Stimulated activated CD8-positive, alpha-beta memory T cell treated with anti-CD3 and anti-CD28 coated beads, Interleukin-15, amount 100 ng/mL, for 24 hours (primary cell): ENCODE measurements around the gene PCSK7.
"Not testable (repeated sequence)": the region's sequence is repeated elsewhere in the genome, so short reads cannot be mapped to it uniquely, and the experiment has no call there.

Experiments
- DNase-seq: peaks from one replicate; pipeline ENCODE4 v3.0.0-alpha.2; 2020; ENCODE audit warnings: low read depth

PCSK7 gene

DNA sequence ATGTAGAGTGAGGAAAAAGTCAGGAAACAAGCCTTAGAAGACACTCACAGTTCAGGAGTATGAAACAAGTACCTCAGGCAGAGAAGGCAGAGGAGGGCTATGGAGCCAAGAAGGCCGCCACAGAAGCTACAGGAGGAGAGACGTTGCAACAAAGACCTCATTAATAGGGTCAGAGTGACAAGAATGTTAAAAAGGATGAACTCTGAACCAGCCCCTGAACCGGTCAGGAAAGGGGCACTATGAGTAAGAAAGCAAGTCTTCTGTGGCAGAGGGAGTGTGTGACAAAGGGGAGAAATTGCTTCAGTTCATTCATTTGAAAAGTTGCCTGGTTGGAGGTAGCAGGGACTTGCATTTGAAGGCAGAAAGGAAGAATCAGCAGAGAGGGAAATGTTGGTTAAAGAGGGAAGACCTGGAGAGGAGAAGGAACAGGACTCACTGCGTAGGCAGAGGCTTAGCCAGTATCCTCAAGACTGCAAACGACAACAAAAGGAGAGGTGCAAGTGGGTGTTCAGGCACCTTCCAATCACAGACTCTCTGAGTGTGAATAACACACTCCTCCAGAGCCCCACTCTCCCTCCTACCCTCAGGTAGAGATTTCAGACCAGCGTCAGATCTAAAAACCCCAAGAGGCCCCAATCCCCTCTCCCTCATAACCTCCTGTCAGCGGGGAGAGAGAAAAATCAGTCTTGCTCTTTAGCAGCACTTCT lies 17.3 kb downstream of the PCSK7 start:
- DNase-seq: no peak

DNA sequence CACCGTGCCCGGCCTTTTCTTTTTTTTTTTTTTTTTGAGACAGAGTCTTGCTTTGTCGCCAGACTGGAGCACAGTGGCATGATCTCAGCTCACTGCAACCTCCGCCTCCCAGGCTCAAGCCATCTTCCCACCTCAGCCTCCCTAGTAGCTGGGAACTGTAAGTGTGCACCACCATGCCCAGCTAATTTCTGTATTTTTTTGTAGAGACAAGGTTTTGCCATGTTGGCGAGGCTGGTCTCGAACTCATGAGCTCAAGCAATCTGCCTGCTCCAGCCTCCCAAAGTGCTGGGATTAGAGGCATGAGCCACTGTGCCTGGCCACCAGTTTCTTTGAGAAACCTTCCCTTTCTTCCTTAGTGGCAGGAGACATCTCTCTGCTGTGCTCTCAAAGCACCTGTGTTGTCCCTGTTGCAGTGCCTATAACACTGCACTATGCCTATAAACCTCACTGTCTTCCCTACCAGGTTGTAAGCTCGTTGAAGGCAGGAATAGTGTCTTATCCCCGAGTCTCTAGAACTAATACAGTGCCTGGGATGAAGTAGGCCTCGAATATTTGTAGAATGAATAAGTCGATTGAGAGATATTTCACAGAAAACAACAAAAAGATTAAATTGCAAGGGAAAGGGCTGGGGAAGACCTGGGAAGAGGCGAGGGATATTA lies 19.0 kb downstream of the PCSK7 start:
- no peak for DNase-seq

DNA sequence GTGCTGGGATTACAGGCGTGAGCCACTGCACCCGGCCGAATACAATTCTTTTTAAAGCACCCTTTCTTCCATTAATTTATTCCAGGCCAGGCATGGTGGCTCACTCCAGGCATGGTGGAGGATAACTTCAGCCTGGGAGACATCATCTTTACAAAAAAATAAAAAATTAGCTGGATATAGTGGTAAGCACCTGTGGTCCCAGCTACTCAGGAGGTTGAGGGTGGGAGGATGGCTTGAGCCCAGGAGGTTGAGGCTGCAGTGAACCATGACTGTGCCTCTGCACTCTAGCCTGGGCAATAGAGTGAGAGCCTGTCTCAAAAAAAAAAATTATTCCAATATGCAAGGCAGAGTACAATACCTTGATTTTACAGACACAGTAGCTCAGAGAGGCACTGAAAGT lies 21.3 kb downstream of the PCSK7 start:
- DNase-seq: no peak

DNA sequence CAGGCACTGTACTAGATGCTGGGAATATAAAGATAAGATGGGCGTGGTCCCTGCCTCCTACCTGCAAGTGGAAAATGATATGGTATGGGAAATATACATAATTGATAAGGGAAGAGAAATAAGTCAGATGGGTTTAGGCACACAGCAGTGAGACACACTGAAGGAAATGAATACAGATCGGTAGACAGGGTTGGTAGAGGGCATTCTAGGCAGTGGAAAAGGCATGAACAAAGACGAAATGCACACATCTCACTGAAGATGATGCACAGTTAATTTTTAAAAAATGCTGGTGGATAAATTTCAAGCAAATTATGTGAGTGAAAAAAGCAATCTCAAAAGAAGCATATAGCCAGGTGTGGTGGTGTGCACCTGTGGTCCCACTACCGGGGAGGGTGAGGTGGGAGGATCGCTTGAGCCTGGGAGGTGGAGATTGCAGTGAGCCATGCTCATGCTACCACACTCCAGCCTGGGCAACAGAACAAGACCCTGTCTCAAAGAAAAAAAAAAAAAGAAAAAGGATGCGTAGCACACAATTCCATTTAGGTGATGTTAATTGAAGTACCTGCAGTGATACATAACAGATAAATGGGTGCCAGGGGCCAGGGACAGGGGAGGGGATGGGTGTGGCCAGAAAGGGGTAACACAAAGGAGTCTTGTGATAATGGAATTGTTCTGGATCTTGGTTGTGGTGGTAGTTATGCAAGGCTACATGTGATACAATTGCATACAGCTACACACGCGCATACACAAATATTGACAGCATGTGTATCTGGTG lies 22.3 kb downstream of the PCSK7 start:
- not testable (repeated sequence) for DNase-seq

DNA sequence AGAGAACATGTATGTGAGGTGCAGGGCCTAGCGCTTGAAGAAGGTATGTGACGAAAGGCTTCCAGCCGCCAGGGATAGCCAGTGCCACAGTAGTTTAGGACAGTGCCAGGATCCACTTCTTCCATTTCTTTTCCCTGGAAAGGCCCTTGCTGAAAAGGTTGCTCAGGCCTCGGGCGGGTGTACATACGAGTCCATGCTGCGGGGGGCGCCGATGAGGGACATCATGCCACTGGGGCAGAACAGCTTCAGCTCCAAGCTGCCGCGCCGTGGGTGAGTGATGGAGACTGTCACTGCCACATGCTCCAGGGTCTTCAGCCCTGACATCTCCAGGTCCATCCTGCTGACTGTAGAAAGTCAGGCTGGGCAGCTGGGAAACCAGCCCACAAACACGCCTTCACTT lies 23.2 kb downstream of the PCSK7 start:
- not testable (repeated sequence) for DNase-seq

DNA sequence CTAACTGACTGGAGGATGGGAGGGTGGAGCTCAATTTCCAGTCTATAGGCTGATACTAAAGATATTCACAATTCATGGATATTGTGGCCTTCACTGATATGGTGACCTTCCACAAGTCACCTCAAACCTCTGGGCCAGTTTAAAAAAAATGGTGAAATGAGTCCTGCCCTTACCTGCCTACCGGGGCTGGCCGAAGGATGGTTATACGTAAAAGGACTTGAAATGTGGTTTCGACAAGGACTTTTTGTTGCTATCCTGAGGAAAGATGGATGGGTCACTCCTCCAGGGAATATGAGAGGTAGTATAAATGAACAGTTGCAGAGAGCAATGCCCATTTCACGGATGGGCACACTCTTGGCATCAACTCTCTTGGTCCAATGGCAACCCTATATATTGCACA lies 24.4 kb downstream of the PCSK7 start:
- DNase-seq: not testable (repeated sequence)

DNA sequence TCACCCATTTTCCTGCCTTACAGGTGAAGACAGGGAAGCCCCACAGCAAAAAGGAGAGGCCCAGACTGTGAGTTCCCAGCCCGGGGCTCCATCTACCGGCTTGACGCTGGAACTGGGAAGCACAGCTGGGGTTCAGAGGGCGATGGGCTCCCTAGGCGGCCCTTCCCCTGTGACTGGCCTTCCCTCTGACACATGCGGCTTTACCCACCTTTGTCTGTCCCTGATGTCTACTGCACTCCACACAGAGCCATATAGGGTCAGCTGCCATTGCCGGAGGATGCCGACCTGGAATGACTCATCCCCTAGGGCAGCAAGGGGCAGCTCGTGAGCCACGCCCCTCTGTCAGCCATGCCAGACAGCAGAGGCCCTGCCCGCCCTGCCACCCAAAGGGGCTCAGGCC lies 25.0 kb downstream of the PCSK7 start:
- not testable (repeated sequence) for DNase-seq

DNA sequence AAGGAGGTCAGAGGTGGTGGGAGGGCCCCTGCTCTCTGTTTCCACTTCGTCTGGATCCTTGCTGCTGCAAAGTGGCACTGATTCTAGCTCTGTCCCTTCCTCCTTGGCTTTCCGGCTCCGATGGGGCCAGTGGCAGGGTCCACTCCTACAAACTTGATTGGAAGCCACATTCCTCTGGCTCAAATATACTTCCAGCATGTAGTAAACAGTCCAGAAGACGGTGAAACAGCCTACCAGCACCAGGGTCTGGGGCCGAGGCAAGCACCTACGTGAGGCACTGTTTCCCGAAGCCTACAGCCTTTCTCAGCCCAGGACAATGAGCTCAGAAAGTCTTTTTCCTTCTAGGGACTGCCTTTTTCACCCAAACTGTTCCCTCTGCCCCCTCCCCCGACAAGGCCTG lies 25.8 kb downstream of the PCSK7 start:
- not testable (repeated sequence) for DNase-seq

DNA sequence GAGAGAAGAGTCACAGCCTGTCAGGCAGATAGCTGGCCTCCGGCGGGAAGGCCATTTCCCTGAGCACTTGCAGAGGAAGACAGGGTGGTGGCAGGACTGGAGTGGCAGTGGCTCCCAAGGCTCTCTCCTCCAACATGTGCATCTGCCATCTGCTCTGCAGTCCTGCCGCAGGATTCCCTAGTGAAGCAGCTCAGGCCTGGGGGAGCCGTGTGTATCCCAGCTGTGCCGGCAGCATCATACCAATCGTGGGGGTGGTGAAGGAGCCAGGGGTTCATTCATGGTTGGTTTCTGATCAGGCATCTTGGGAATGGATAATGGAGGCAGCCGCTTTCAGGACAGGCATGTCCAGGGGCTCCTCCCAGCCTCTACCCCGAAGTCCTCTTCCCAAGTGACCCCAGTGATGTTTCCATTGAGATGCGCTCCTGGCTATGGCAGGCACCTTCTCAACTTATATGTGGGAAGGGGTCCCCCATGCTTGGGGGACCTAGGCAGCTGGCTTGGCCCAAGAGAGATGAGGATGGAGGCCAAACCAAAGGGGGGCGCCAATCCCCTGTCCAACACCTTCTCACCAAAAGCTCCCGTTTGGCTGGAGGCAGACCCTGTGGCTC lies 26.6 kb downstream of the PCSK7 start:
- no peak for DNase-seq

DNA sequence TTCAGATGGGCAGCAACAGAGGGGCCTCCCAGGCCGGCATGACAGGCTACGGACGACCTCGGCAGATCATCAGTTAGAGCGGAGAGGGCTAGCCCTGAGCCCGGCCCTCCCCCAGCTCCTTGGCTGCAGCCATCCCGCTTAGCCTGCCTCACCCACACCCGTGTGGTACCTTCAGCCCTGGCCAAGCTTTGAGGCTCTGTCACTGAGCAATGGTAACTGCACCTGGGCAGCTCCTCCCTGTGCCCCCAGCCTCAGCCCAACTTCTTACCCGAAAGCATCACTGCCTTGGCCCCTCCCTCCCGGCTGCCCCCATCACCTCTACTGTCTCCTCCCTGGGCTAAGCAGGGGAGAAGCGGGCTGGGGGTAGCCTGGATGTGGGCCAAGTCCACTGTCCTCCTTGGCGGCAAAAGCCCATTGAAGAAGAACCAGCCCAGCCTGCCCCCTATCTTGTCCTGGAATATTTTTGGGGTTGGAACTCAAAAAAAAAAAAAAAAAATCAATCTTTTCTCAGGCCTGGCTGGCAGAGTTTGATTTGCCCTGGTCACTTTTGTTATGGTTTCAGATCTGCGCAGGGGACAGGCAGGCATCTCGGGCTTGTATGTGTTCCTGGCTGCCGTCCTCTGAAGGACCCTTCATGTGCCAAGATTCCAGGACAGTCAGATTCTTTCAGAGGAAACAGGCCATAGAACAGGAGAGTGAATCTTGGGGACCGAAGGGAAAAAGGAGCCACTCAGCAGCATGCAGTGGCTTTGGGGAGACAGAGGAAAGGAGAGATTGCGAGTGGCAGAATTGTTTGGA lies 27.4 kb downstream of the PCSK7 start:
- DNase-seq: no peak

DNA sequence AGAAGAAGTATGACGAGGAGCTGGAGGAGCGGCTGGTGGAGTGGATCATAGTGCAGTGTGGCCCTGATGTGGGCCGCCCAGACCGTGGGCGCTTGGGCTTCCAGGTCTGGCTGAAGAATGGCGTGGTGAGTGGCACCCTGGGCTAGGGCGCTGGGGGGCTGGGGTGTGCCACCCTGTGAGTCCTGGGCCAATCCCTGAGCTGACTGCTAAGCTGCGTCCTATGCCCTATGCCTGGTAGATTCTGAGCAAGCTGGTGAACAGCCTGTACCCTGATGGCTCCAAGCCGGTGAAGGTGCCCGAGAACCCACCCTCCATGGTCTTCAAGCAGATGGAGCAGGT lies 28.8 kb downstream of the PCSK7 start:
- DNase-seq: no peak

DNA sequence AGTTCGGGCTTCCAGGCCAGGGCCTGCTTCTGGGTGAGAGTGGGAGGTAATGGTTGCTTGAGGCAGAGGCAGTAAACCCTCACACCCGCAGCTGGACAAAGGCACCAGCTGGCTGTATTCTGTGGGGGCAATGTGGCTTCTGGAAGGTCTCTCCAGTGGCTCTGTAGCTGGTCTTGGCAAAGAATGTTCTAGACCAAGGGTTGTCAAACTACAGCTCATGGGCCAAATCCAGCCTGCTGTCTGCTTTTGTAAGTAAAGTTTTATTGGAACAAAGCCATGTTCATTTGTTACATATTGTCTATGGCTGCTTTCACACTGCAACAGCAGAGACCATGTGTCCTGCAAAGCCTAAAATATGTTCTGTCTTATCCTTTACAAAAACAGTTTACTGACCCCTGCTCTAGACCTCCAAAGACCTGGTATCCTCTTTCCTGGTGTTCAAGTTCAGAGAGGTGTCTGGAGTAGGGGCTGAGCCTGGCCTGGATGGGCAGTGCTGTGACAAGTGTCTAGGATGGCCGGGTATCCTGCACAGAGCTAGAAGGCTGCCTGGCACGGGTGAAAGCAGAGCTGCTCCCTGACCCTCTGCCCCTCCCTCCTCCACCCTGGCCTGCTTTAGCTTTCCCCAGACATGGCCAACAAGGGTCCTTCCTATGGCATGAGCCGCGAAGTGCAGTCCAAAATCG lies 29.3 kb downstream of the PCSK7 start:
- no peak for DNase-seq

DNA sequence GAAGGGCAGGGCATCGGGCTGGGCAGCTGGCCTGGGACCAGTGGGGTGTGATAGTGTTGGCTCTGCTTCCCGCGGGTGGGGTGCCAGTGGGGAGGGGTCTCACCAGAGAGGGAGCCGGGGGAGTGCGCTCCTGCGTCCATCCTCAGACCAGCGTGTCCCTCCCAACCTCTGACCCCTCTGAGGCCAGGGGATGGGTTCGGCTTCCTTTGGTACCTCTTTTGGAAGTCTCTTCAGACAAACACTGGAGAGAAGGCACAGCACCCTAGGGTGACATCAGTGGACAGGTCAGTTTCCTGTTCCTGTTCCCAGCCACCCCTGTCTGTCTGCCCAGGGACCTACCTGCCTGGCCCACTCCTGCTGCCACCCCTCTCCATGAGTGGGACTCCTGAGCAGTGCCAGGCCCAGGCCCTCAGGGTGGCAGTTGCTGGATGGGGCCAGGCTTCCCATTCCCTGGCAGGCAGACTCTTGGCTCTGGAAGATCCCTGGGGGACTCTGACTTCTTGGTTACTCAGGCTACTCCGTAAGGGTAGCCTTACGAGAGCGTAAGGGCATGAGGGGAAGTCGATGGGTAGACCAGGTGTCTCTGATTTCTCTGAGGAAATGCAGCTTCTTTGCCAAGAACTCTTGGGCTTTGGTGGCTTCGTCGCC lies 30.1 kb downstream of the PCSK7 start:
- DNase-seq: no peak

DNA sequence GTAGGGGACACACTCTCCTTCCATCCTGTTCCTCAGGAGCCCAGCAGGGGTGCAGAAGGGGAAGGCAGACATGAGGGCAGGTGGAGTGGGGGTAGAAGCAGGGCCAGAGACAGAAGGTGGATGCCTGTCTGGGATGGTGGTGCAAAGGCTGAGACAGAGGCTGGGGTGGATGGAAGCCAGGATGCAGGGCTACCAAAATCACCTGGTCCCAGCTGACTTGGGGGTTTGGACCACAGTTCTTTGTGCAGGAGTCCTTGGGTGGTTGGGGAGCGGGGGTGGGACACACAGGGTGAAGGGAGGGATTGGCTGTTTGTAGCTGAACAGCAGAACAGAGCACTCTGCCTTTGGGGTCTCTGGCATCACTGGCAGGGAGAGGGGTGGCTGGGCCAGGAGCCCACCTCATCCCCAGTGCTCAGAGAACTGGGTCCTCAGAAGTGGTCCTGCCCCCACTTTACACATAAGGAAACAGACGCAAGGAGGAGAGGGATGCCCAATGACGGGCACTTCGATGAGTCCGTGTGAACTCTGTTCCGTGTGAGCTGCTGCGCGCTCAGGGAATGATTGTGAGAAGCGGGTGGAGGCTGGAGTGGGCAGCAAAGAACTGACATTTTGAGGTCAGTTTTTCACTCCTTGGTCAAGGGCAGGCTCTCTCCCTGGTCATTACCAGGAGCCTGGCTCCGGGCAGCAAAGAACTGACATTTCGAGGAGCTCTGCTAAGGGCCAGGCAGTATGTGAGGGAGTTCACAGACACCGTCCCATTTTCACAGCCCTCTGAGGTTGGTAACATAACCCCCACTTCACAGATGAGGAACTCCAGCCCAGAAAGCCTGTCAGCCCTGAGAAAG lies 30.8 kb downstream of the PCSK7 start:
- DNase-seq: no peak

DNA sequence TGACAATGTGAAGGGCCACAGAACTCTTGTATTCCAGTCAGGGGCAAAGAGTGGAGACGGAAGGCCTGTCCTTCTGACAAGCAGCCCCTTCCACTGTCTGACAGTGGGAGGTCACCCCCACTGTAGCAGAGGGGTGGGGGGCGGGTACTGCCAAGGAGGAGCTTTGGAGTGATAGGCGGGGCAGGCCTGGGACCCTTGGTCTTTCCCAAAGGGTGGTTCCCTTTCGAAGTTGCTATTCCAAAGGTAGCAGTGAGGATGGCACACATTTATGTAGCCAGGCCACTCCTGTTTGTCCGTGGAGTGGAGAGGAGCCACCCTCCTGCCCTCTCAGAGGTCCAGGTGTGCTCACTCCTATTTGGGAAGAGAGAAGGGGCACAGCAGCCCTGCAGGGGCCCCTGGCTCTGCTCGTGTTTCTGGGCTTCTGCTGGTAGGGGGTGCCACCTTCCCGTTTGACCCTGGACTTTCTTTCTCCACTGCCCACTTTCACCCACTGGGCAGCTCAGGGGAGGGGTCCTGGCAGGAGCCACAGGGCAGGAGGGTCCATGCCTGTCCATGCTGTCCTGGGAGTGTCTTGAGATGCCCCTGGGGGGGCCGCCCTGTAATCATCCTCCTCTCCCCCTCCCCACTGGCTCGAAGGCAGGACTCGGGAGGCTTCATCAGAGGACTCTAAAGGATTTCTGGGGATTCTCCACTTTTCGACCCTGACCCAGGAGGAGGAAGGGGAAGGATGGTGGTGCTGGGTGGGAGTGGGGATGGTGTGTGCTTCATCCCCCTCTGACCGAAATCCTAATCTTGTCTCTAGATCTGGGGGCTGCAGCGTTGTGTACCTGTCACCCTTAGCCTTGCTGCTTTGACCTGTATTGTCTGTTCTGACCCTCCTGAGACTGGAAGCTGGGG lies 31.7 kb downstream of the PCSK7 start:
- DNase-seq: no peak

DNA sequence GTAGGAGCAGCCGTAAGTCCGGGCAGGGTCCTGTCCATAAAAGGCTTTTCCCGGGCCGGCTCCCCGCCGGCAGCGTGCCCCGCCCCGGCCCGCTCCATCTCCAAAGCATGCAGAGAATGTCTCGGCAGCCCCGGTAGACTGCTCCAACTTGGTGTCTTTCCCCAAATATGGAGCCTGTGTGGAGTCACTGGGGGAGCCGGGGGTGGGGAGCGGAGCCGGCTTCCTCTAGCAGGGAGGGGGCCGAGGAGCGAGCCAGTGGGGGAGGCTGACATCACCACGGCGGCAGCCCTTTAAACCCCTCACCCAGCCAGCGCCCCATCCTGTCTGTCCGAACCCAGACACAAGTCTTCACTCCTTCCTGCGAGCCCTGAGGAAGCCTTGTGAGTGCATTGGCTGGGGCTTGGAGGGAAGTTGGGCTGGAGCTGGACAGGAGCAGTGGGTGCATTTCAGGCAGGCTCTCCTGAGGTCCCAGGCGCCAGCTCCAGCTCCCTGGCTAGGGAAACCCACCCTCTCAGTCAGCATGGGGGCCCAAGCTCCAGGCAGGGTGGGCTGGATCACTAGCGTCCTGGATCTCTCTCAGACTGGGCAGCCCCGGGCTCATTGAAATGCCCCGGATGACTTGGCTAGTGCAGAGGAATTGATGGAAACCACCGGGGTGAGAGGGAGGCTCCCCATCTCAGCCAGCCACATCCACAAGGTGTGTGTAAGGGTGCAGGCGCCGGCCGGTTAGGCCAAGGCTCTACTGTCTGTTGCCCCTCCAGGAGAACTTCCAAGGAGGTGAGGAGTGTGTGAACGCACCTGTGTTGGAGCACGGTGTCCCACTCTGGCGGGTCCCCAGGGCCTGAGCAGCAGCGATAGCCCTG lies 32.6 kb downstream of the PCSK7 start, which contains the start of gene TAGLN:
Gene TAGLN (plus strand): TSS at position 318 of the 863 bp plus-strand sequence. CDS start 3,644 bp downstream, outside the sequence.
- DNase-seq: no peak

DNA sequence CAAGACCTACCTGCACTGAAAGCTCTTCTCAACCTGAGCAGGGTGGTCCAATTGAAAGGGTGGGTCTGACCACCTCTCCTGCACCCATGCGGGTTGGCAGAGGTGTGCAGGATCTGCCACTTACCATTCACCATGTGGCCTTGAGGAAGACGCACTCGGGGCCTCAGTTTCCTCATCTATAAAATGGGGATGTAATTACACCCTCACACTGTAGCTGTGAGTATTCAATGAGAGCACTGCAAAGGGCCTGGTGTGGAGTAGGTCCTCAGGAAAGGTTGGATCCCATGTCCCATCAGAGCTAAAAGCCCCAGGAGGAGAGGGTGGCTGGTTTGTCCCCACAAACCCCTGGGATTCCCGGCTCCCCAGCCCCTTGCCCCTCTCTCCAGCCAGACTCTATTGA lies 33.3 kb downstream of the PCSK7 start:
- no peak for DNase-seq
